GM18951 (cell line): ENCODE data around the gene SPAG16.
"Not testable (repeated sequence)": the region's sequence is repeated elsewhere in the genome, so short reads cannot be mapped to it uniquely, and the experiment has no call there.

ENCODE experiments used
- POLR2A ChIP-seq: IDR thresholded peaks from 4 replicates; pipeline ENCODE4 v1.6.1; 2011; ENCODE audit warnings: mild to moderate bottlenecking; ENCODE audit not compliant: insufficient read length, insufficient read depth; ENCODE audit errors: extremely low read depth
- in situ Hi-C: fragments of 300-500 bp; cut with MboI; formaldehyde crosslinking; loops from one replicate; pipeline ENCODE4 v1.12.0; 2022; ENCODE audit warnings: low sequenced_read_pairs, mixed read lengths, inconsistent platforms; ENCODE audit not compliant: unreplicated experiment

Gene SPAG16

GRCh38 chr2:213691351-213691750, 407.1 kb downstream of the SPAG16 start:
- TF ChIP-seq POLR2A, result no peak
- in situ Hi-C loops, result no loop called here

- TF ChIP-seq POLR2A, result no peak
- in situ Hi-C loops, result no loop called here
Measured at GRCh38 chr2:213696442-213696841, 412.2 kb downstream of the SPAG16 start.

- in situ Hi-C loops, result not testable (repeated sequence)
Measured at GRCh38 chr2:213701365-213701764, 417.1 kb downstream of the SPAG16 start.

GRCh38 chr2:213703406-213704098, 419.3 kb downstream of the SPAG16 start:
- in situ Hi-C loops, result no loop called here
- TF ChIP-seq POLR2A, result no peak

GRCh38 chr2:213710164-213710563, 425.9 kb downstream of the SPAG16 start:
- in situ Hi-C loops, result no loop called here
- no peak for TF ChIP-seq POLR2A

DNA sequence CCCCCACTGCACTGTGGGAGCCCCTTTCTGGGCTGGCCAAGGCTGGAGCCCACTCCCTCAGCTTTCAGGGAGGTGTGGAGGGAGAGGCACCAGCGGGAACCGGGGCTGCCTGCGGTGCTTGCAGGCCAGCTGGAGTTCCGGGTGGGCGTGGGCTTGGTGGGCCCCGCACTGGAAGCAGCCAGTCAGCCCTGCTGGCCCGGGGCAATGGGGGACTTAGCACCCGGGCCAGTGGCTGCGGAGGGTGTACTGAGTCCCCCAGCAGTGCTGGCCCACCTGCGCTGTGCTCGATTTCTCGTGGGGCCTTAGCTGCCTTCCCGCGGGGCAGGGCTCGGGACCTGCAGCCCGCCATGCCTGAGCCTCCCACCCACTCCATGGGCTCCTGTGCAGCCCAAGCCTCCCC, 434.1 kb downstream of the SPAG16 start:
- in situ Hi-C loops, result not testable (repeated sequence)

DNA sequence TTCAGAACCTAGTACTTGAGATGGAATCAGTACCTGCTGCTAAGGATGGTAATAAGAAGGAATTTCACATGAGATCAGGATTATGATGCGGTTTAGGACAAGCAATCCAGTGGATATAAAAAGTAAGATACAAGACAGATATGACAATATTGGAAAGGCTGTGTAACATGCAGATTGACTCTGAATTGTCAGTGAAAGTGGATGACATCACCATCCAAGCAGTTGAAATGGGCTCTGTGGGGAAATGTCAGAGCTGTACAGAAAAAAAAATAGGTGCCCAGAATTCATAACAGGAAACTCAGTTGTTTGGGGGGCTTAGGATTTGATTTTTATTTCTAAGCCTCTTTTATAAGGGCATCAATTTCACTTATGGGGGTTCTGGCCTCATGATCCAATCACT, 438.3 kb downstream of the SPAG16 start:
- TF ChIP-seq POLR2A, result no peak
- in situ Hi-C loops, result no loop called here

- TF ChIP-seq POLR2A, result no peak
Measured at GRCh38 chr2:213723041-213723560, 438.8 kb downstream of the SPAG16 start.

GRCh38 chr2:213723707-213724106, 439.4 kb downstream of the SPAG16 start:
- no peak for TF ChIP-seq POLR2A
- in situ Hi-C loops, result no loop called here

More at GRCh38 chr2:213723041-213723560, 438.8 kb downstream of the SPAG16 start:
- in situ Hi-C loops, result no loop called here

DNA sequence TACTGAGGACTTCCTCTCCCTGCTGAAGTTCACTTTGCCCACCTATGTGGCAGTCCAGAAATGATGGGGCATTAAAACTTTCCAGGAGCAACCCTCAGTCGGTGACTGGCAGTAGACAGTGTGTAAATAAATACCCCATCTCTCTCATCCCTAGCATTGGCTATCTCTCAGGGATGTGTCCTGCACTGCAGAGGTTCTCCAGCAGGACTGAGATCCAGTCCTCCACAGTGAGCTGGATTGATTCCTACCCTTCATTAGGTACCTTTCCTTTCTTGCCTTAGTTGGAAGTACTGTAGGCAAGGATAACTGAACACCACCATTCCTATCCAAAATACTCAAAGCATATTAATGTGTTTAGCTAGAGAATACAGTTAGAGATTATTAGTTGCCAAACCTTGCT, 441.8 kb downstream of the SPAG16 start:
- no peak for TF ChIP-seq POLR2A
- in situ Hi-C loops, result no loop called here

DNA sequence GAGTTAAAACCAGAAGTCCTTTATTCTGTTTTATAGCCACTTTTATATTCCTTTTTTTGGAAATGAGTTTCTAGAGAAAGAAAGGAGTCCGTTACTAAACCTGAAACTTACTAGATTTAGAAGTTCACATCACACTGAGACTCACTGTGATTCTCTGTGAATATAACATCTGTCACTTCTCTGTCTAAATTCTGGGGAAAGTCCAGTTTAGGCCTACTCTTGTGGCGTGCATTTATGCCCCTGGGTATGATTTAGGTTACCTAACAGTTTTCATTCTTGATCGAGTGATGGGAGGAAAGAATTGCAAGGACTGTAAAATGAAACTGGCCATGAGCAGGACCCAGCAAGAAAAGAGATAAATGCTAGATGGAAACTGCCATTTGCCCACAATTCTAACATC, 449.6 kb downstream of the SPAG16 start:
- in situ Hi-C loops, result no loop called here
- TF ChIP-seq POLR2A, result no peak

DNA sequence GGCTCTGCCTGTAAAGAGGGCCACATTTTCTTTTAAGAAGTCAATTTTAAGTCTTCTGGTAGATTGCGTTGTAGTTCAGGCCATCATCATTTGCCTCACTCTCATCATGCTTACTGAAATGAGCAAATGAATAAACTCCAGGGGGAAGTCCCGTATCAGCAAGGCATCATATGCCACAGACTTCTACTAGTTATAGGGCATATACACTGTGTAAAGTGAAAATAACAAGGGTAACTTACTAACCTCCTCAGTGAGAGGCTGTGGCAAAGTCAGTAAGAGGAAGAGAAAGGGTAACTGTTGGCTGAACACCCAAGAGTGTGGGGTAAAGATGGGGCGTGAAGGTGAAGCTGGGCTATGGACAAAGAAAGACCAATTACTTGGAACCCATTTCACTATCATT, 456.2 kb downstream of the SPAG16 start:
- in situ Hi-C loops, result no loop called here

GRCh38 chr2:213751446-213751845, 467.2 kb downstream of the SPAG16 start:
- TF ChIP-seq POLR2A, result no peak
- in situ Hi-C loops, result no loop called here

More for the DNA sequence above, 456.2 kb downstream of the SPAG16 start:
- no peak for TF ChIP-seq POLR2A

DNA sequence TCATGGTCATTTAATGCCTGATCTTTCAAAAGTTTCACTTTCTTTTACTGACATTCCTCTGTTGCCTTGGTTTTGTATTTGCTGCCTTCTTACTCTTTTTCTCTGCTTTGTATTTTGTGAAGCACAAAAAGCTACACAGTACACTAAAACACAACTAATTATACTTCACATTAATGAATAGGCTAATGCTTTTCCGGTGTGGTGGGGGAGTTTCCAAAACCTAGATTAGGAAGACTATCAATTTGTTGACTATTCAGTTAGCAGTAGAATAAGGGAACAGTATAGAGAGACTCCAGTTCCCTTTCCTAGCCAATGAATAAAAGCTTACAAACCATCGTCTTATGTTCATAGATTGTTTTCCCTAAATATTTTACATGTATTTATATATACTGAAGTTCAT, 468.3 kb downstream of the SPAG16 start:
- in situ Hi-C loops, result no loop called here
- no peak for TF ChIP-seq POLR2A

DNA sequence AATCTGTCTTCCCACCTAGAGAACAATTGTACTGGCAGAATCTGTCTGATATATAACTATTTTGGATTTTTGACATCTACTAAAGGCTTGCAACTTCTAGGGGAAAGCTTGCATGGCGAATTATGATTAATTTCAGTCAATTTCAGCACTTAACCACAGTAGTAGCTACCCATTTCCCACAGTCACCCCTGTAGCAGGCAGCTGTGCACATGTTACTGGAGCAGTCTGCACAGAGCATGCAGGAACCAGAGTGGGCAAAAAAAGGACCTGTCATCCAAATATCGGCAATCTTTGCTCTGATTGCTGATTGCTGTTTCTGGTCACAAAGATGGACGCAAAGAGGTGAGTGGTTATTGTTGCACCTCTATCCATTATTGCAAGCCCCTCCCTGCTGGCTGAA, 473.3 kb downstream of the SPAG16 start:
- no peak for TF ChIP-seq POLR2A
- in situ Hi-C loops, result no loop called here

DNA sequence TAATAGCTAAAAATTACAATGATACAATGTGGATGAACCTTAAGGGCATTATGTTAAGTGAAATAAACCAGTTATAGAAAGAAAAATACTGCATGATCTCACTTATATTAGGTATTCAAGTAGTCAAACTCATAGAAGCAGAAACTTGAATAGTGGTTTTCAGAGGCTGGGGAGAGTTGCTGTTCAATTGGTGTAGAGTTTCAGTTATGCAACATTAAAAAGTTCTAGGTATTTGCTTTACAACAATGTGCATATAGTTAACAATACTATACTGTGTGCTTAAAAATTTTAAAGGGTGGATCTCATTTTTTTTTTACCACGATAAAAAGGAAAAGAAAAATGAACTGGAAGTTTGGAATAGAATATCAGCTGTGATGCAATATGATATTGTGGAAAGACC, 479.1 kb downstream of the SPAG16 start:
- no peak for TF ChIP-seq POLR2A
- in situ Hi-C loops, result no loop called here
